HG03108 (cell line): ENCODE results near the gene AK3.

Experiments
- ATAC-seq: cut with Tn5 transposase; IDR thresholded peaks from one replicate; pipeline ENCODE4 v1.9.1; 2021; ENCODE audit warnings: moderate library complexity; ENCODE audit not compliant: unreplicated experiment

The AK3 gene

DNA sequence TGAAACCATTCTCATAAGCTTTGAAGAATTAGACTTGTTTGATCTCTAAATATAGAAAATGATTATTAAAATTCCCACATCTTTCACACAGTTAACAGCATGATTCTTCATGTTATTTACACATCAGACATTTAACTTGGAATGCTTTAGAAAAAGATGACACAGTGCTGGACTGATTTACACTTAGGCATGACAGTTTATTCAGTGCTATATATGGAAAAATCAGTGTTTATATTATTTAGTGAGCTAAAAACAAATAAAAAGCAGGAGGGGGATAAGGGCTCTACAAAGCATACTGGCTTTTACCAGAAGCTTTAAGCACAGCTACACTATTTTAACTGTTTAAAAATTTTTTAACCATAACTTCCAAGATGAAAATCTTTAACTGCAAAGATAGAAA is 31.6 kb downstream of the AK3 start:
- no peak for ATAC-seq

DNA sequence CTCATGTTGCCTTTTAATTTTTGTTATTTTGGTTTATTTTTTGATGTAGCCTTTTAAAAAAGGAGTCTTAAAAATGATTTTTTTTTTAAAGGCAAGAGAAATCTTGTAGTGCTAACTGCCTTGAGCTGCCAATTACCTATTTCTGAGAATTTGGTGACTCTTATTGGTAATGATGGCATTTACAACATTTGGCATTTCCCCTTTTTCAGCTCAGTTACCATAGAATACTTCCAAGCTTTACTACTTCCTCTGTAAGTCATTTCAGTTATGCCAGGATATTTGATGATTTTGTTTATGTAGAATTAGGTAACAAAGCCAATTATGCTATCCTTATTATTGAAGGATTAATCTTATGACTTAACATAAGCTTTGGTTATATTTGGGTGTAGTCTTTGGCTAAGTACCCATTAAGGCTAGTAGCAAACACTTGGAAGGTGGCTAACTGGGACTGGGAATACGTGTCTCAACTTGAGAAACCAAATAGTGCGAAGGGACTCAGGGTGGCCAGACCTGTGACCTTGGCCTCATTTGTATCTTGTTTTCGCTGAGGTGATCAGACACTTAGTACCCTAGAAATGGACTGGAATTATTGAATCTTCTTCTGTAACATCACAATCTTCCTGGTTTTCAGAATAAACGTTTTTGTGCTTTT is 33.9 kb downstream of the AK3 start:
- no peak for ATAC-seq

DNA sequence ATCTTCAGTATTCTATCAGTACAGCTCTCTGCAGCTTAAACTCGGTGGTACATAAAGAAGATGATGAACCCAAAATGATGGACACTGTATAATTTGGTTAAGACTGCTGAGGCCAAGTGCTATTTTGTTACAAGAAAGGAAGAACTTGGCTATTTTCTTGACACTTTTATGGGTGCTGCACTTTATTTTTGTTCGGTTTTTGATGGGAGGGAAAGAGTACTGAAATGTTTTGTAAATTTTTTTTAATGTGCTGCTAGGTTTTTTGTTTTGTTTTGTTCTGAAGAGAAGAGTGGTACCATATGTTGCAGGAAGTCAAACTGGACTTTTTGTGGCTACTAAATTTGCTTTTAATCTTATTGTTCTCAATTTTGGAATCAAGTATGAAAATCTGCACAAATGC is 35.0 kb downstream of the AK3 start:
- ATAC-seq, result no peak

DNA sequence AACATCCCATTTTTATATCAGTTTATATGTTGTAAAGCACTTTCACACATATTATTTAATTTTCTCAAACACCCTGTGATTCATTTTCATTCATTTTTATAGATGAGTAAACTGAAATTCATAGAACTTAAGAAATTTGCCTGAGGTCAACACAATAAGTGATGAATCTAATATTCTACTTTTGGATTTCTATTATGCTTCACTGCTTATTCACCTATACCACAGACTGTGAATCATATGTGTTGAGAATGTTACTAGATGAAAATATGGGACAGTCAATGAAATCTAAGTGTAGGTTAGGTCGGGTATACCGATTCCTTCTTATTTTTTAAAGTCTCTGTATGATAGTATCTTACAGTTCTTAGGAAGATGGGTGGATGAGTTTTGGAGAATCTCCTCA is 36.9 kb downstream of the AK3 start:
- no peak for ATAC-seq

DNA sequence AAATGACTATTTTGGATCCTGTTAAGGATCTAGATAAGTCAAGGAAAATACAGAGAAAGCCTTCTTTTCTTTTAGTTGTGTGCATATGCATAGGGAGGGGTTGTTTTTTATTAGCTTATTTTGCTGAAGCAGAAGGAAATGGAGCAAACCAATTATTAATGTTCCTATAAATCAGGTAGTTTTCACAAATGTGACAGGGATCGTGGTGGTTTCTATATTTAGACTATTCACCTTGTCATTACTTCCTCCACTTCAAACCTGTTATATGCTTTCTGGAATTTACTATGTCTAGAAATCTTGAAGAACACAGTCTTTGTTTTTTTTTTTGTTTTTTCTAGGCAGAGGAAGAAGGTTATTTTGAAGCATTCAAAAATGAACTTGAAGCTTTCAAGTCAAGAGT is 39.5 kb downstream of the AK3 start:
- no peak for ATAC-seq

DNA sequence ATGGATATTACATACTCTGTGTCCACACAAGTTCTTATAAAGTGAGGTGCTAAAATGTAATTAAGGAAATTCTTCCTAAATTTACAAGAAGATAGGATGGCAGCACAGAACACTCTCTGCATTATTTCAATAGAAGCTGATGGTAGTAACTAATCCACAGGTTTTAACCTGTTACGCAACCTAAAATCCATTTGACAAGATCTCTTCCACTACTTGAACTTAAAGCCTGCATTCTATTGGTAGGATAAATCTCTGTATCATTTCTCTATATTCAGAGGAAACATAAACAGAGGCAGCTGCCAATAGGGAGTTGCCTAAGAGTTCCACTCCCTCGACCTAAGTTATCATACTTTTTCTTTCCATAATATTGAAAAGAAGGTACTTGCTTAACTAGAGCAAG is 40.1 kb downstream of the AK3 start:
- ATAC-seq, result no peak

DNA sequence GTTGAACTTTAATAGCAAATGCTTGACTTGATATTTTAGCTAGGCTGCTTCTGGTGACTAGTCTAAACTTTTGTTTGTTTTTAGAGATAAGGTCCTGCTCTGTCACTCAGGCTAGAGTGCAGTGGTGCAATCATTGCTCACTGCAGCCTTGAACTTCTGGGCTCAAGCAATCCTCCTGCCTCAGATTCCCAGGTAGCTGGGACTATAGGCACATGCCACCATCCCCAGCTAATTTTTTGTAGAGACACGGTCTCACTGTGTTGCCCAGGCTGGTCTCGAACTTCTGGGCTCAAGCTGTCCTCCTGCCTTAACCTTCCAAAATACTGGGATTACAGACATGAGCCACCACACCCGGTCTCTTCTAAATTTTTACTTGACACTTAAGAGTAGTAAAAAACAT is 40.9 kb downstream of the AK3 start:
- no peak for ATAC-seq

DNA sequence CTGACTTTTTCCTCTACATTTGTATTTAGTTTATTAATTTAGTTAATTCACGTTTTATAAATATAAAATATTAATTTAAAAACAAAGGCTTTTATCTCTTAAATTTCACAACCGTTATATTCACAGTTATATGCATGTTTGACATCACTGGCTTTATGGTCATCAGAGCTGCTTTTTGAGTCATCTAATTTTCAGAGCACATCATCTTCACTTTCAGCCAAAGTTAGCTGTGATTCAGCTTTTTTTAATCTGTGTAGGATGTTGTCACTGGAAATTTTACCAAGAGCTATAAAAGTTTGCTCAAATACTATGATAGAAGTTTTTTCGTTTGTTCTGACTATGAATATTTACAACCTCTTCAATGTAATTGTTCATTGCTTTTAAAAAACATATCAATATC is 49.2 kb downstream of the AK3 start:
- no peak for ATAC-seq

DNA sequence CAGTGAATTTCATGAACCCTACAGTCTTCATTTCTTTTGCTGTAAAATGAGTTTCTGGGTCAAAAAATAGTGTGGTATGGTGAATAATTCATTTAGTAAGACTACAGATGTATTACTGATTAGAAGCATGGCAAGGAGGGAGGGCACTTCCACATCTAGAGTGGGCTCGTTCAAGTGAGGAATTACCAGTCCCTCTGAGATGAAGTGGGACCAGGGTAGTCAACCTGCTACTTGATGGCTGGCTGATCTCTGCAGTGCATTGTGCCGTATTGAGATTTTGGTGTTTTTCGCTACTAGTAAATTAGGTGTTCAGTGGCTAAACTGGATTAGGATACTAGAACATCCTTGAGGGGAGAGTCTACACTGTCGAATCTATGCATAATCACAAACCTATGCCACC is 50.9 kb downstream of the AK3 start:
- peak; percentile 40 for ATAC-seq

DNA sequence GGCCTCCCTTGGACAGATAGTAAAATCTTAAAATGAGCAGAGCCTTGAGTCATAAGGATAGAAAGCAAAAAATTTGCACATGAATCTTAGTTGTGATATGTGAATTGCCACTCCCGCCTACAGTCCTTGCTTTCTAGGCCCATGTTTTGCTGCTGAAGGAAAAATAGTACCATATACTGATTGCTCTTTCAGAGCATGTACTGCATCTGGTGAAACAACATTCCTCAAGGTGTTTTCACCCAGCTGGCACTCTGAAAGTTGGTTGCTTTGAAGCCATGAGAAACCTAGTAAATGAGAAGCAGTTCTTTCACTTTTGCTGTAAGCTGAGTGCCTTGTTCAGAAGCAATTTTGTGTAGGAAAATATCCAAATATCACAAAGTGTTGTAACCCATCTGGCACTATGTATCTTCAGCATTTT is 51.3 kb downstream of the AK3 start:
- peak; percentile 55 for ATAC-seq

DNA sequence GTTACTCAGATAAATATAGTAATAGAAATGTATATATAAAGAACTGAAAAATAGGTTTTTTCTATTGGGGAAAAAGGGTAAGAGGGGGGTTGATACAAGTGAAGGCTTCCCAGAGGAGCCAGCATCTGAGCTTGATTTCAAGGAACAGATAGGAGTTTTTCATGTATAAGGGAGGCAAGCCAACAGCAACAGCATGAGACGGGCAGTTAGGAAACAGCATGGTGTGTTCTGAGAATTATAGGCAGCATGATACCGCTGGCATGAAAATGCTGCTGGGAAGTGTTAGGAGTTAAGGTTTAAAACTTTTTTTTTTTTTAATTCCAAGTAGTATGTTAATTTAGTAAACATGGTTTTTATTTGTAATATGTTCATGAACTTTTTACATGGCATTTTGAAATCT is 52.0 kb downstream of the AK3 start:
- ATAC-seq, result no peak

DNA sequence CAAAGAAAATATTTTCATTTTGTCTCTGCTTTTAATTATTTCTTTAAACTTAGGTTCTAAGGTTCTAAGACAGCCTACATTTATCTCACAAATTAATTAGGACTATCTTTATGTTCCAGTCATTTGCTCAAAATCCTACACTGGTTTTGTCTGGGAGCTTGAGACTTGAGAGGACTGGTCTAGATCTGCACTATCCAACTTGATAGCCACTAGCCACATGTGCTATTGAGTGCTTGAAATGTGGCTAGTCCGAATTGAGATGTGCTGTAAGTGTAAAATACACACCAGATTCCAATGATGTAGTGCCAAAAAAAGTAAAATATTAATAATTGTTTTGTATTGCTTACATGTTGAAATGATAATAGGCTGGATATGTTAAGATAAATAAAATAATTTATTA is 54.4 kb downstream of the AK3 start:
- ATAC-seq, result no peak

DNA sequence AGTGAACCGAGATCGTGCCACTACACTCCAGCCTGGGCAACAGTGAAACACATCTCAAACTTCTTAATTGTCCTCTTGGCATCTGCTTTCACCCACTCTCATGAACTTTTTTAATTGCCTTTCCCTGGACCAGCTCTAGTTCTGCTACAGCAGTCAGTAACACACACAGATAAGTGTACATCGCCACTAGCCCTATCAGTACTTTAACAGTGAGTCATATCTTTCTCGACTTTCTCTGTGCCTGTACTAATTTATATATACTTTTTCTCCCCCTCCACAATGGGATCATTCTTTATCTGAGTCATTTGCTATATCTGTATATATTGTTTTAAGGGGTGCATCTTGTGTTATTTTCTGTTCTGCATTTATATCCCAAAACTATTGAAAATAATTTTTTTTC is 54.9 kb downstream of the AK3 start:
- no peak for ATAC-seq

DNA sequence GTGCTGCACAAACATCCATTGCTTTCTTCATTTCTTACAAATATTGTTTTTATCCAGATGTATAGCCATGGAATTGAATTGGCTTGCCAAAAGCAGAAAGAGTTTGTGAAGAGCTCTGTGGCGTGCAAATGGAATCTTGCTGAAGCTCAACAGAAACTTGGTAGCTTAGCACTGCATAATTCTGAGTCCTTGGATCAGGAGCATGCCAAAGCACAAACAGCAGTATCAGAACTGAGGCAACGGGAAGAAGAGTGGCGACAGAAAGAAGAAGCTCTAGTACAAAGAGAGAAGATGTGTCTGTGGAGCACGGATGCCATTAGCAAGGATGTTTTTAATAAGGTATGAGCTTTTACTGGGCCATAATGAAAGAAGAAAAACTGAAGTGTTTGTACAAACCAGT is 56.2 kb downstream of the AK3 start:
- ATAC-seq, result no peak

DNA sequence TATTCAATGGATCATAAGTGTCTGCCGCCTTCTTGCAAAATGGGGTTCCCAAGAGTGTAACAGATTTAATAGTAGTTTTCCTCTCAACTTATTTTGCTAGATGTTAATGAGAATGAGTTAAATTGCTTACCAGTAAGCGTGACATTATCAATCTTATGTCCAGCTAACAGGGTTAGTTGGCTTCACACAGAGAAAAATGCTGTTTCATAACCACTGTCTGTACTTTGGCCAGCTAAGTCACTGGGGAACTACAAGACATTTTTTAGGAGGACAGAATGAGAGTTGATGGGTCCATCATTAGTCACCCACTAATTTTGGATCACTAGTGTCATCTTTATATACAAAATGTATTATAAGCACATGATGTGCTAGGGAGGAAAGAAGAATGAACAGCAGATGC is 60.3 kb downstream of the AK3 start:
- no peak for ATAC-seq

DNA sequence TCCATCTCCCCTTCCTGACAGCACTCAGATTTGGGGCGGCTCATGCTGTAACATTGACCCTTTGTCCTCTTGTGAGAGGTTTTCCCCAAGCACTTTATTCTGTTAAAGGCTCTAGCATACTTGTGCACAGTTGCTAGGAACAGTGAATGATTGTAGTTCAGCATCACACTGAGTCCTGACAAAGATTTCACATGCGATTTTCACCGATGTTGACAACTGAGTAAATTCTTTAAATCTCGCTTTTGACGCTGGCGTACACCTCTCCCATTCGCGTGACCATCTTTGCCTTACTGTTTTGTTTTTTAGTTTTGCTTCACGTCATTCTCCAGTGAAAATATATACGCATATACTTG is 60.9 kb downstream of the AK3 start:
- ATAC-seq, result peak; percentile 3

DNA sequence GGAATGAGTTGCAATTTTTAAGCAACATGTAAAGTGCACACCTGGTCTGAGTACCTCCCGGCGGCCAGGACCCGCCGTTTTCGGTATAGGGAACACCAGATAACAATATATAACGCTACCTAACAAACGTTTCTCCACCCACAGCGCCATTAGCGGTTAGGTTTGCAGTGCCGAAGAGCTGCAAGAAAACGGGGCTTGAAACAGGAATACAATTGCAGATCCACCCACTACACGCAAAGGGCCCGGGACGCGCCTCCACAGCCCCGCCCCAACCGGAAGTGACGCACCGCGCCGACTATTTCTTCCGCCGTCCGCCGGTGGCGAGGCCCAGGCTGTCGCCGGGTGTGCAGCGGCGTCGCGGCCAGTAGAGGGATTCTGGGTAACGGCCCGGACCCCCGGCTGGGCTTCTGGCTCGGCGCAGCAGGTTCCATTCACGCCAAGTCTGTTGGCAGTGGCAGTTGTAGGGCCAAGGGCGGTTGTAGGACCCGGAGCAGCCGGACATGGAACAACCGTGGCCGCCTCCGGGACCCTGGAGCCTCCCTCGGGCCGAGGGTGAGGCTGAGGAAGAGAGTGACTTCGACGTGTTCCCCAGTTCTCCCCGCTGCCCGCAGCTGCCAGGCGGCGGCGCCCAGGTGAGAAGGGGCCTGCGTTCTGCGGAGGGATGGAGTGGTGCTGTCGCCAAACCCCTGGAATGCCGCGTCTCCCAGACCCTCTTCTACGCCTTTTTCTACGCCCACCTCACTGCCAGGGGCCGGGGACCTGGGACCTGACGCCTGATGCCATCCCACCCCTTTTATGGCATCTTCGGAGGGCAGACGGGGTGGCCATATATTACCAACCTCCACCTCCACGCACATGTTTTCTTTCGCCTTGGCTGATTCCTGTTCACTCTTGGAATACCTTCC is 61.5 kb downstream of the AK3 start, which contains the start of gene CDC37L1:
Gene CDC37L1, plus strand, starts transcription at position 302 of the 905 bp plus-strand sequence. Its CDS starts 199 bp downstream, at position 501.
- peak; percentile 94 for ATAC-seq

DNA sequence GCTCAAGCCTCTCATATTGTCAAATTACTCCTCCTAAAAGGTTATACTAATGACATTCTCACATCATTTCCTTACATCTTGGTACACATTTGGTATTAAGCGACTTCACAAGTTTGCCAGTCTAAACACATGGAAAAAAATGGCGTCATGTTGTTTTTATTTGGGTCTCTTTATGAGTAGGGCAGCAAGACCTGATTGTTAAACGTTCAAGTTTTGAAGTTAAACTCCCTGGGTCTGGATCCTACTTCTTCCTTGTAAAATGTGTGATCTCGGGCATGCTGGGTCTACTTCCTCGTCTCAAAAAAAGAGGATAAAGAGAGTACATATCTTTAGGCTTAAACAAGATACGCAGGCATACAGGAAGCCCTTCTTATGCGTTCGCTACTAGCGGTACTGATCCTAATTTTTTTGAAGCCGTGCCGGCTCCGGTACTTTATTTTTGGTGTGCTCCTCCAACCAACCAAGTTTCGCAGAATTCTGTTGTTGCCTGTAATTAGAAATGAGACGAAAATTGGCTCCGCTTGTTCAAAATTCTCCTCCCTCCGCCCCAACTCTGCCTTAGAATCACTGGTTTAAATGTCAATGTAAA is 62.2 kb downstream of the AK3 start:
- ATAC-seq, result peak; percentile 4

DNA sequence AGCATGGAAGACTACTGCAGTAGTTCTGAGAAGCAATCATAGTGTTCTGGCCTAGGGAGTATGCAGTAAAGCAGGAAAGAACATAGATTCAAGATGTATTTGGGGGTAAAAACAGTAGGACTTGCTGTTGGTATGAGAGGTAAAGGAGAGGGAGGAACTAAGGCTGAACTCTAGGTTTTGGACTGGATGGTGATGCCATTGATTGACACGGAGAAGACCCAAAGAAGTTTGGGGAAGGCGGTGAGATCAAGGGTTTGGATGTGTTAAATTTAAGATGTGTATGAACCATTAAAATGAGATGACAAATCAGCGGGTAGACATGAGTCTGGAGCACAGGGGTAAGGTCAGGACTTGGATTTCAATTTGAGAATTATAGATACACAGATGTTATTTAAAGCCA is 63.6 kb downstream of the AK3 start:
- no peak for ATAC-seq

DNA sequence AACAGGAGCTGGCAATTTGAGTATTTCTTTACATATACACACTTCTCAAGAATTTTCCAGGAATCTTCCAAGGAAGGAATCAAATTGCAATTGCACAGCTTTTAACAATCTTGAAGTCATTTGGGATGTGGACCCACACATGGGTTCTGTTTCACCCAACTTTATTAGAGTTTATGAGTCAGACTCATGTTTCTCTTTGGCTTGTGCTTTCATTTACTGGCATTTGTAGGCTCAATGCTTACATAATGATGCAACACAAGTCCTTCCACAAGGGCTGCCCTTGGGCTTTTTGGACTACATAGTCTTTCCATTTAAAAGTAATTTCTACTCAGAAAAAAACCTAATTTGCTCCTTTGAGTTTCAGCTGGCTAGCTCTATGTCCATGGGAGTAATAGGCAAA is 66.2 kb downstream of the AK3 start:
- ATAC-seq, result no peak

DNA sequence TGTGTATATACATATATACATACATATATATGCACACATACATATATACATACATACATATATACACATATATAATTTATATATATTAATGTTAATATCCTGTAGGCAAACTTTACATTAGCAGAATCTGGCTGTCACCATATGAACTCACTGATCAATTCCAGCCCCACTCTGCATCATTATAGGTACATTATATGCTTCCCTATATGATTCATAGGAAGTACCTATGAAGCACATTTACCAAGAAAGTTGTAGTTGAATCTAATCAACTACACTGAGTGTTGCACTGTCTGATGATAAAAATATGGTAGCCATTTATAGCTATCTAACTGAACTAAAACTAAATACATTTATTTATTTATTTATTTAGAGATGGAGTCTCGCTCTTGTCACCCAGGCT is 69.3 kb downstream of the AK3 start:
- ATAC-seq, result no peak

DNA sequence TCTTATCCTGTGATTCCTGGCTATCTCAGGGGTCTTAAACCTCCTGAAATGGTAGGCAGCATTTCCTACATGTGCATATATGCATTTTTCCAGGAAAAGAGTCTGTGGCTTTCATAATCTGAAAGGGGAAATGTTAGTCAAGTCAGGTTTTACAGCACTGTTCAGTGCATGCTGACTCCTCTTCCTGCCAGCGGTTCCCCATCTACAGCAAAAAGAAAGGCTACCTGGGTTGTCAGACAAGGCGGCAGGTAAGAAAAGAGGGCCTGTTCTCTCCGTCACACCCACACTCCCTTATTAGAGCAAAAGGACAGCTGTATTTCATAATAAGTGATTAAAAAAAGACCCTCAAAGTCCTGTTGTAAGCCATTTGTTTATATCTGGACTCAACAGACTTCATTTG is 70.4 kb downstream of the AK3 start:
- no peak for ATAC-seq
